HG03565 (cell line): Measurements from ENCODE around the gene EGFLAM.

Source experiments
- ATAC-seq: cut with Tn5 transposase; IDR thresholded peaks from one replicate; pipeline ENCODE4 v1.9.1; 2021; ENCODE audit warnings: mild to moderate bottlenecking, moderate library complexity; ENCODE audit not compliant: unreplicated experiment

The EGFLAM gene

DNA sequence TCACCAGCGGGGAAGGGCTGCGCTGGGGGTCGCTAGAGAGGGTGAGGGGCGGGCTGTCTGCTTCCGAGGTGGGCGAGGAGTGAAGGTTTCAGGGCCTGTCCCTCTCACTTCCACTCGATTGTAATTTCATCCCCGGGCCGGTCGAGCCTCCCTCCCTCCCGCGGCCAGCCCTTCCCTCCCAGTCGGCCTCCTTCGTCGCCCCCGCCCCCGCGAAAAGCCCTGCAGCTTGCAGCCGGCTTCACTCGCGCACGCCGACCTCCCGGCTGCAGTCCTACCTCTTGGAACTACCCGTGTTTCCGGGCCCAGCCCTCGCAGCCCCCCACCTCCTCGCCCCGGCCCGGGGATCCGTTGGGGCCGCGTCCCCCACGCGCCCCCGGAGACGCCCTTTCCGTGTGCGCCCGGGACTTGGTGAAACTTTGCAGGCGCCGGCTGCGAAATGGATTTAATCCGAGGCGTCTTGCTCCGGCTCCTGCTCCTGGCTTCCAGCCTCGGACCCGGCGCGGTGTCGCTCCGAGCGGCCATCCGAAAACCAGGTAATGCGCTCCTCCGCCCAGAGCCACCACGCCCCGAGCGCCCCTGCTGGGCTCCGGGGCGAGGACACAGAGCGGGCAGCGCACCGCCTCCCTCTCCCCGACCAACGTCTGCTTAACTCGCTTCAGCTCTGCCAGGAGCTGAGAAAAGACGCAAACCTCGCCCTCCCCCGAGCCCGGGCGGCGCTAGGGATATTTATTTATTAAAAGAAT lies at the start of gene EGFLAM:
EGFLAM (plus strand) TSS at position 241 of the 743 bp plus-strand sequence; CDS start at position 437, 196 bp downstream.
- ATAC-seq, result no peak

DNA sequence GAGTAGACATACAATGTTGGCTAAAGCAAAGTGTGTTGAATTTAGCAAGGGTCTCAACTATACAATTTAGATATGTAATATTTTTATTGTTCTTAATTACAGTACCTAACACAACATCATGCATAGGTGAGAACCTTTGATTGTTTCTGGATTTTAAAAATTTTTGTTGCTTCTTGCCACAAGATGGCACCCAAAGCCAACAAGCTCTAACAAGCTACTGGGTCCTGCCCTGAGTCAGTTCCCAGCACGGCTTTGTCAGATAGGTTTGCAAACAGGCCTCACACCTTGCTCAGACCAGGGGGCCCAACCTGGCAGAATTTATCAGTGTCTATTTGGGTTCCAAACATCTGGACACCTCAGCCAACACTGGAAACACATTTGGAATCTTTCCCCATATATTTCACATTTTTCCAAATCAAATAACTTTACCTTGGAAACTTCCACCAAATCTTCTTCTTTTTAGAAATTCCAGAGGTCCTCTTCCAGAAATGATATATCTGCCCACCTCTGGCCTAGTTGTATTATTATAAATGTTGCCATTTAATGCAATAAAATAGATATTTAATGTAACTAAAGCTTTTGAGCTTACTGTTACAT lies 49.5 kb upstream of the EGFLAM start:
- no peak for ATAC-seq

DNA sequence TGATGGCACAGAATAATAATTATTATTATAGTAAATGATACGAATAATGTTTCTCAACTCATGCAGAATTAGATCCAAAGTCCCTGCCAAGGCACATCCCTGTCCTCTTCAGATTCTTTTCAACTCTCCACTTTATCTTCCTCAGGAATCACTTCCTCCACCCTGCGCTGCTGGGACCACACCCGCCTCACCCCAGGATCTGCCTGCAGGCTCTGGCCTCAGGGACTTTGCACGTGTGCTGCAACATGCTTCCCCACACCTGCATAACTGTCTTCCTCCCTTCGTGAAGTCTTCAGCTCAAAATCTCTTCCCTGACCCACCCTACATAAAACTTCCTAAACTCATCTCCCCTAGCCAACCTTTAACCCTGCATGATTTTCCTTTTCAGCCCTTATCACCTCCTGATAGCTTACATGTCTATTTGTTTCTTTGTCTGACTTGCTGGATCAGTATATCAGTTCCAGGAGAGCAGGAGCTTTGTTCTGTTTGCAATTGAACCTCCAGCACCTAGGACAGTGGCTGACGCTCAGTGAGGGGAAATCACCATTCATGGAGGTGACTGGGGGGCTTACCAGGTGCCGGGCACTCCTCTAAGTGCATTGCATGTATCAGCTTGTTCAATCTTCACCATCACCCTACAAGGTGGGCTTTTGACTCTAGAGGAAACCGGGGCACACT lies 47.5 kb upstream of the EGFLAM start:
- no peak for ATAC-seq

- ATAC-seq, result no peak
These were observed 47.0 kb upstream of the EGFLAM start for GRCh38 chr5:38211354-38211710.

DNA sequence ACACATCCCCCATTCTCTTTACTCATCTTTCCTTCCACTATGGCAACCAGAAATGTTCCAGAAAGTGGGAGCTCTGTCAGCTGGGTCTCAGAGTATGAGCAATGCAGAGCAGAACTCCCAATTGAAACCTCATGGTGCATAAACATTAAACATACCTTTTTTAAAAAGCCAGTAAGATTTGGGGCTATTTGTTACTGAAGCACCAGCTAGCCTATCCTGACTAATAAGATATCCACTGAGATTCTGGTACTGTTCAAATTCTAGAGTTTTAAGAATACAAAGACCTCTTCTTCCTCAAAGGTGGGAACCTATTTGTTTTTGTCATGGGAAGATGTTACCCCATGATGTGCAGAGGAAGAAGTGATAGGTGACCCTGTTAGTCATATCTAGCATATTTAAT lies 46.1 kb upstream of the EGFLAM start:
- no peak for ATAC-seq

DNA sequence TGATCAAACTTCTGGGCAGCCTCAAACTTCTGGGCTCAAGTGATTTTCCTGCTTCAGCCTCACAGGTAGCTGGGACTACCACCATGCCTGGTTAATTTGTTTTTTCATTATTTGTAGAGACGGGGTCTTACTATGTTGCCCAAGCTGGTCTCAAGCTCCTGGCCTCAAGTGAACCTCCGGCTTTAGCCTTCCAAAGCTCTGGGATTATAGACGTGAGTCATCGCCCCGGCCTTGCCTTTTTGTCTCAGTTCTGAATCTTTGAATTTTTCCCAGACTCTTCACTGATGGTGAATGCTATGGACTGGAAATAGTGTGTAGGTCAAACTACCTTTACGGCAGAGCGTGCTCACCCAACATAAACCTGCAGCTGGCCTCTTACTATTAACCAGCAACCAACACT lies 32.3 kb upstream of the EGFLAM start:
- no peak for ATAC-seq

- no peak for ATAC-seq
These were observed 29.4 kb upstream of the EGFLAM start for GRCh38 chr5:38228914-38229313.

GRCh38 chr5:38234737-38235136 lies 23.6 kb upstream of the EGFLAM start:
- ATAC-seq, result no peak

GRCh38 chr5:38237681-38238080 lies 20.7 kb upstream of the EGFLAM start:
- ATAC-seq, result no peak

- ATAC-seq, result no peak
These were observed 18.1 kb upstream of the EGFLAM start for GRCh38 chr5:38240212-38240611.

- ATAC-seq, result no peak
These were observed 16.7 kb upstream of the EGFLAM start for GRCh38 chr5:38241655-38242054.

- ATAC-seq, result no peak
These were observed 13.1 kb upstream of the EGFLAM start for GRCh38 chr5:38245307-38245706.

DNA sequence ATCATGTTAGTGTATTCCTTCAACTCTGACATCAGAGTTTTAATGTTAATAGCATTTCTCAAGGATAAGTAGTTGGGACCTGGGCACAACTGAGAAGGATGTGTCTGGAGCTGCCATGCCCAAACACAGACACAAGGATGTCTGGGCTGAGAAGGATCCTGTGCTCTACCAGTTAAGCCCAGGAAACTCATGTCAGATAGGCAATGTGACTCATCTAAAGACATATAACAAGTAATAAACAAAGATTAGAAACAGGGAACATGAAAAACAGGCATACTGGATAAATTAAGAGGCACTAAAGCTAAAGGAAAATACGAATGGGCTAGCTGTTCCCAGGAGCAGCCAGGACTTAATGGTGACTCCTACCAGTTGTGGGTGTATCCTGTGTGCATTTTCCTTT lies 9.1 kb upstream of the EGFLAM start:
- no peak for ATAC-seq

DNA sequence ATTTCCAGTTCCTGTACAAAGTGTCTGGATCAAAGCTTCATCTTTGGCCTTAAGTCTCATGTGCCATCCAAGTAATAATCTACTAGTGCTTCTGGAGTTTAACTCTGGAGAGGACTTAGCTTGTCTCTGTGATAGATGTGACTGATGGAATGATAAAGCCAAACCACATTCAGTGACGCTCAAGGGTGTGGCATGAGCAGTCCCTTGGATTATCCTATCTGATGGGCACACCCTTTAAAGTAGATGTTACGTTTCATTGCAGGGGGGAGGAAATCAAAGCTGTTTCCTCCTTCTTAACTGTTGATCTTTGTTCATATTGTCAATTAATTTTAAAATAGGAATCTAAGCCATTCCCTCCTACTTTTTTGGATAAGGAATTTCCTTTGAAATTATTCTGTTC lies 8.5 kb upstream of the EGFLAM start:
- ATAC-seq, result no peak

DNA sequence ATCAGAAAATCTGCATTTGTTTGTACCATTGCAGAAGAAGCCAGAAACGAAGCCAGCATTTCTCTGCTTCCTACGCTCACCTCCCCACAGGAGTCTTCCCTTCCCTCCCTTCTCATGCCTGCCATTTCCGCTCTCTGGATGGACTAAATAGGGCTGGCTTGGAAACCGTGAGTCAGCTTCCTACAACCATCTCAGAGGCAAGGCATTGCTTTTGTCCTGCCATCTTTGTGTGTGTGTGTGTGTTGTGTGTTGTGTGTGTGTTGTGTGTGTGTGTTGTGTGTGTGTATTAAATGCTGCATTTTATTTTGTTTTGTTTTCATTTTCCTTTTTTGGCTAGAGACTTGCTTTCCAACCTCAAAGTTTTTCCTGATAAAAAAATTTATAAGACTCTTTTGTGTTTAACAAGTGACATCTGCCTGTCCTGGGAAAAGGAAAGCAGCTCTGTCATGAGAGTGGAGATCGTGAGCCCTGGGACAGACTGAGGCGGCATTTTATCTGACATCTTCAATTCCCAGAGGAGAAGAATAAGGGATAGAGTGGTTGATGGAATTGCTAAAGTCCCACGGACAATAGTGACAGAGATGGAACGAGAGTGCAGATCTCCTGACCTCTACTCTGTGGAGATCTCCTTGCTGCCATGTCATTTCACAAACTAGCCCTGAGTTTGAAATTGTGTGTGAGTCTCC lies 7.5 kb upstream of the EGFLAM start:
- ATAC-seq, result no peak

- ATAC-seq, result no peak
These were observed 4.6 kb upstream of the EGFLAM start for GRCh38 chr5:38253759-38254158.

- ATAC-seq, result no peak
These were observed 884 bp upstream of the EGFLAM start for GRCh38 chr5:38257308-38258041.

GRCh38 chr5:38258042-38258318 lies 379 bp upstream of the EGFLAM start:
- no peak for ATAC-seq

DNA sequence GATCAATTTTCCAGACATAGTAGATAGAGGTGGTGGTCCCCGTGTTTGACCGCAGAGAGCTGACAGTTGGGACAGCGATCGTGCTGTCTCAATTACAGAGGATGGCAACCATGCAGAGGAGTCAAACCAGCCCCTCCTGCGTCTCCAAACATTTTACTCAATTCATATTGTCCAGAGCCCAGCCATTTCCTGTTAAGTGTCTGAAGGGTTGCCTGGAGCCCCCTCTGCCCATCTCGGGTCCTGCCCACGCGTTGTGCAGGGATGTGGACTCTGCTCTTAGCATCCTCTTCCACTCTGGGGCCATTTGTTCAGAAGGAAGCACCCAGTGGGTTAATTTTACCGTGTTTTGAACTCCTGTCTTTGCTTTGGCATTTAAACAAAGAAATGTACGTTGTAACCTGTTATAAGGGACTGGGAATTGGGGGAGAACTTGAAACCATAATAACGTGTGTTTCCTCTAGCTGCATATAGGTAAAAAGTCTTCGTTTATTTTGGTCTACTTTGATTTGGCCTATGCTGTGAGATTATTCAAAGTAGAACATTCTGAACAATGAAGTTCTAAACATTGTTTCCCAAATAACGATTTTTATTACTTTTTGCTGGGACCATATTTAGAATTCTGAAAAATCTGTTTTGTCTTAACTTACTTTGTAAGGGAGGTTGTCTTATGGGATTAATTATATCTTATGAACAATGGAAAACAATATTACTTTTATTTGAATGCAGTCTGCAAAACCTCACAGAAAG lies 876 bp downstream of the EGFLAM start:
- no peak for ATAC-seq

DNA sequence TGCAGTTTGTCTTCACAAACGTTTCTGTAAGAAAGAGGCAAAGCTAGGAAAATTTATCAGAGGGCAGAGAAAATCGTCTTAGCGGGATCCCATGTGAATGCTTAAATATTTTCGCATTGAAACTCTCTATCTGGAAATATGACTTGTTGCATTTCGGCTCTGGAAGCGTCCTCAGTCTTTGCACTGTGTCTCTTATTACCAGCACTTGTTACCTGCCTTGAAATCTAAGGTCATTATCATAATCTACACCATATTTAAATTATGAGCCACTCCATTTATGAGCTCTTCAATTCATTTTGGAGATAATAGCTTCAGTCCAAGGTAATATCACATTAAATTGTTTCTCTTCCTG lies 1.4 kb downstream of the EGFLAM start:
- no peak for ATAC-seq

- no peak for ATAC-seq
These were observed 5.6 kb downstream of the EGFLAM start for GRCh38 chr5:38263983-38264382.
